ENCODE results near the gene SNRPB. TPM values are rescaled to one million over a fixed set of nuclear protein-coding genes. Genes with fewer than 3 reads are reported as not detected.
A peak's percentile ranks its signal among the peaks of the same experiment; 100 is the strongest.

Gene SNRPB
- total RNA-seq, 1 donor = 146 TPM

DNA sequence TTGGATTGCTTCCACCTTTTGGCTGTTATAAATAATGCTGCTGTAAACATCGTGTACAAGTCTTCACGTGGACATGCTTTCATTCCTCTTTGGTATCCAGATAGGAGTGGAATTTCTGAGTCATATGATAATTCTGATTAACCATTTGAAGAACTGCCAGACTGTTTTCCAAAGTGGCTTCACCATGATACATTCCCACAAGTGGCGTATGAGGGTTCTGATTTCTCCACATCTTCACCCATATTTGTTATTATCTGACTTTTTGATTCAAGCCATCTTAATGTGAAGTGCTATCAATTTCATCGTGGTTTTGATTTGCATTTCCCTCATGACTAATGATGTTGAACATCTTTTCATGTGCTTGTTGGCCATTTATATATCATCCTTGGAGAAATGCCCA lies 2.9 kb upstream of the SNRPB start:
- H3K4me3 ChIP-seq (ENCODE audit: low read depth, low read length) = no peak overlapping the region
- peak; percentile 93 for DNase-seq (ENCODE audit: low read depth)
- no peak for TF ChIP-seq CTCF (IDR thresholded peaks at IDR 0.05; ENCODE audit: insufficient read depth, low read depth, low read length)

- peak overlapping the region; percentile 84 for H3K4me3 ChIP-seq (ENCODE audit: low read depth, low read length)
- peak; percentile 64 for DNase-seq (ENCODE audit: low read depth)
- TF ChIP-seq CTCF (IDR thresholded peaks at IDR 0.05; ENCODE audit: insufficient read depth, low read depth, low read length) = no peak
These were observed 582 bp downstream of the SNRPB start for GRCh38 chr20:2469991-2470422.

DNA sequence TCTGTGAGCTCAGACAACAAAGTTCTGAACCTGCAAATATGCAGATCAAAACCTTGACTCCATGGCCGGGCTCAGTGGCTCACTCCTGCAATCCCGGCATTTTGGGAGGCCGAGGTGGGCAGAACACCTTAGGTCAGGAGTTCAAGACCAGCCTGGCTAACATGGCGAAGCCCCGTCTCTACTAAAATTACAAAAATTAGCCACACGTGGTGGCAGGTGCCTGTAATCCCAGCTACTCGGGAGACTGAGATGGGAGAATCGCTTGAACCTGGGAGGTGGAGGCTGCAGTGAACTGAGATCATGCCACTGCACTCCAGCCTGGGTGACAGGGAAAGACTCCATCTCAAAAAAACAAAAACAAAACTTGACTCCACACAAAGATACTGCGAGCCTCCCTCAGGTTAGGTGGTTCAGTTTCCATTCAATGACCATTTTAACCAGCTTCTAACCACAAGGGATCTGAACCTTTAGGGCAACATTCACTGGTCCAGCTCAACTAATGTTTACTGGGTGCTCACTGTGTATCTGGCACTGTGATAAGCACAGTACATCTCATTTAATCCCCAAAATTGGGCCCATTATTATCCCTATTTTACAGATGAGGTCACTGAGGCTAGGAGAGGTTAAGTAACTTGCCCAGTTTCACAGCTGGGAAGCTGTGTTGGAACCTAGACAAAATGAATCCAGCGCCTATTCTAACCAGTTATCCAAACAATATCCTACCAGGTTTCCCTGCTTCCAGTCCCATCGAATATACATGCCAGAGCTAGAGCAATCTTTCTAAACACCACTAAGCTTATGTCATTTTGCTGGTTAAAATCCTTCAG lies 1.8 kb downstream of the SNRPB start:
- no peak for TF ChIP-seq CTCF (IDR thresholded peaks at IDR 0.05; ENCODE audit: insufficient read depth, low read depth, low read length)
- H3K4me3 ChIP-seq (ENCODE audit: low read depth, low read length) = peak overlapping the region; percentile 84
- DNase-seq (ENCODE audit: low read depth) = peak; percentile 33

DNA sequence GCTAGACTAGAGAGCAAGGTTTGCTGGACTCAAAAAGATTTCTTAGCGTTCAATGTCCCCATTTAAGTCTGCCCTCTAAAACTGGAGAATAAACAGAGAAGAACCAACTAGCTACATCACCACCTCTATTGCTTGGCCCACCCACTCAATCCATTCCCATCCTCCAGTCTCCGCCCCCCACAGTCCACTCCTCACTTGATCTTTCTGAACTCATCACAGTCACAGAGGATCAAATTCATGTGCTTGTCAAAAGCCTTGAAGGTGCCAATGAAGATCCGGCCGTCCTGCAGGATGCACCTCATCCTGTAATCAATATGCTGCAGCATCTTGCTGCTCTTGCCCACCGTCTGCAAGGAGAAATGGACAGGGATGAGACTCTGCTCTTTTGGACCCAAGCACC lies 3.2 kb downstream of the SNRPB start:
- no peak overlapping the region for H3K4me3 ChIP-seq (ENCODE audit: low read depth, low read length)
- TF ChIP-seq CTCF (IDR thresholded peaks at IDR 0.05; ENCODE audit: insufficient read depth, low read depth, low read length) = no peak
- no peak for DNase-seq (ENCODE audit: low read depth)

DNA sequence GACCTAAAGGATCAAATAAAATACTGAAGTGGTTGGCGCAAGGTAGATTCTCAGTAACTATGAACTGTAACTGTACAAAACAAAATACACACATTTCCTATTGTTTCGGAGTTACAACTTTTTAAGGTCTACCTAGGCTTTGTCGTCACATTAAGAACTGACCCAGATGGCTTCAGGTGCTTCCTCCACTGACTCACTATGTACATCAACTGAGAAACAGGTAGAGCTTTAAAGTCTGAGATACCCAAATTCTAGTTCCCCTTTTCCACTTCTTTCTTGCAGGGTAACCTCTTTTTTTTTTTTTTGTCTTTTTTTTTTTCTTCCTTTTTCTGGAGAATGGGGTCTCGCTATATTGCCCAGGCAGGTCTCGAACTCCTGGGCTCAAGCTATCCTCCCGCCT lies 5.5 kb downstream of the SNRPB start:
- TF ChIP-seq CTCF (IDR thresholded peaks at IDR 0.05; ENCODE audit: insufficient read depth, low read depth, low read length) = no peak
- no peak for DNase-seq (ENCODE audit: low read depth)
- no peak overlapping the region for H3K4me3 ChIP-seq (ENCODE audit: low read depth, low read length)

DNA sequence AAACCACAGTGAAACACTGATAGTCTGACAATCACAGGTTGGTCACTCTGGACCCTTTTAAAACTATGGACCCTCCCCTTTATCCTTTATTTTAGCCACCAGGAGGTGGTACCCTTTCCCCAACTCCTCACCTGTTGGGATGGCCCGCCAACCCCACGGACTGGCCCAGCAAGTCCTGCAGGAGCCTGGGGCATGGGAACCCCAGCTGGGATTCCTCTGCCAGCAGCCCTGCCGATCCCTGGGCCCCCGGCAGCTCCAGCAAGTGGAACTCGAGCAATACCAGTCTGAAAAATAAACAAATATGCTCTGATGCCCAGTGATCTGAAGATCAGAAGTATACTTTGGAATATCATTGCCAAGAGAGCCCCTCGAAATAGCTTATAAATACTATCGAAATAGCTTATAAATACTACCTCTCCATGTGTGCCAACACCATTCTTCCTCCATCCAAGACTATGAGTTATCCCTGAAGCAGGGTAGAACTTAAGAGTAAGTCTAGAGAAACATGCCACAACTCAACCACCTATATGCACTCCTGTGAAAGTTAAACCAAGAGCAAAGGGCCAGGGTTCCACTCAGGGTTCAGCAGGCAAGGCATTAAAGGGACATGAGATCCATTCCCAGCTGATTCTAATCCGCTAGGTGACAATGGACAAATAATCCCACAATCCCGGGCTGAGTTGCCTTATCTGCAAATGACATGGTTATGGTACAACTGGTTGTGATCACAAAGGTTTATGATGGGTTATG lies 6.8 kb downstream of the SNRPB start:
- no peak for DNase-seq (ENCODE audit: low read depth)
- H3K4me3 ChIP-seq (ENCODE audit: low read depth, low read length) = no peak overlapping the region
- TF ChIP-seq CTCF (IDR thresholded peaks at IDR 0.05; ENCODE audit: insufficient read depth, low read depth, low read length) = no peak
